Neutrophil (primary cell): Measurements from ENCODE around the gene SLC4A11.
"Not testable (repeated sequence)": the region's sequence is repeated elsewhere in the genome, so short reads cannot be mapped to it uniquely, and the experiment has no call there.

Experiments
- H3K27ac ChIP-seq: fragments of 200-600 bp; sonication (generic); 2 replicates; pipeline ENCODE4 v1.5.1; 2016; ENCODE audit warnings: mild to moderate bottlenecking, moderate library complexity
- H3K27me3 ChIP-seq: fragments of 200-600 bp; sonication (generic); 2 replicates; pipeline ENCODE4 v1.6.0; 2016; ENCODE audit warnings: mild to moderate bottlenecking
- H3K36me3 ChIP-seq: fragments of 200-600 bp; sonication (generic); 2 replicates; pipeline ENCODE4 v1.5.1; 2017
- H3K4me1 ChIP-seq, 2 experiments: fragments of 200-600 bp in 1 of 2; sonication (generic) in 1 of 2; 1 replicate in 1 of 2; 2 replicates in 1 of 2; pipeline versions ENCODE4 v1.5.1 to v1.6.1; 2013 to 2016; ENCODE audit warnings: low read depth in 1 of 2, low read length in 1 of 2, mild to moderate bottlenecking in 1 of 2, moderate library complexity in 1 of 2; ENCODE audit not compliant: control insufficient read depth in 1 of 2, insufficient read depth in 1 of 2
- H3K4me3 ChIP-seq, 2 experiments: fragments of 200-600 bp in 1 of 2; sonication (generic) in 1 of 2; 1 replicate in 1 of 2; 2 replicates in 1 of 2; pipeline ENCODE4 v1.5.1; 2013 to 2016; ENCODE audit warnings: low read depth in 1 of 2, low read length in 1 of 2, mild to moderate bottlenecking in 1 of 2, moderate library complexity in 1 of 2
- H3K9me3 ChIP-seq: fragments of 200-600 bp; sonication (generic); 2 replicates; pipeline ENCODE4 v1.5.1; 2016
- CTCF ChIP-seq: fragments of 200-600 bp; sonication (generic); IDR thresholded peaks from 2 replicates; pipeline ENCODE4 v1.5.1; 2016; ENCODE audit warnings: antibody characterized with exemption

SLC4A11 gene

GRCh38 chr20:3222635-3223600 is 16.1 kb downstream of the SLC4A11 start:
- H3K4me1 ChIP-seq = peaks cover 0 to 5% of the 10 kb centered on the region in 2 experiments
- no peaks in the 10 kb centered on the region for H3K9me3 ChIP-seq
- no peak overlapping the region for H3K27ac ChIP-seq
- TF ChIP-seq CTCF = no peak
- H3K27me3 ChIP-seq = no peaks in the 10 kb centered on the region
- no peak overlapping the region for H3K4me3 ChIP-seq
- peaks cover 29% of the 10 kb centered on the region for H3K36me3 ChIP-seq

GRCh38 chr20:3221398-3222226 is 17.4 kb downstream of the SLC4A11 start:
- Histone ChIP-seq H3K27me3 (no peaks in the 10 kb centered on the region), H3K4me3 (no peak overlapping the region), H3K27ac (no peak overlapping the region), H3K36me3 (peaks cover 29% of the 10 kb centered on the region), H3K4me1 (peaks cover 0 to 5% of the 10 kb centered on the region in 2 experiments), H3K9me3 (no peaks in the 10 kb centered on the region)
- TF ChIP-seq CTCF = no peak

- peaks cover 0 to 5% of the 10 kb centered on the region in 2 experiments for H3K4me1 ChIP-seq
- H3K36me3 ChIP-seq = peaks cover 23% of the 10 kb centered on the region
- TF ChIP-seq CTCF = peak; percentile 95
- H3K27ac ChIP-seq = no peak overlapping the region
- H3K27me3 ChIP-seq = no peaks in the 10 kb centered on the region
- no peak overlapping the region for H3K4me3 ChIP-seq
- H3K9me3 ChIP-seq = no peaks in the 10 kb centered on the region
Measured at GRCh38 chr20:3218307-3218988, 20.5 kb downstream of the SLC4A11 start.

- H3K36me3 ChIP-seq, H3K9me3 ChIP-seq, H3K27ac ChIP-seq: not testable (repeated sequence)
Measured at GRCh38 chr20:3215359-3215917, 23.6 kb downstream of the SLC4A11 start.

GRCh38 chr20:3213226-3213625 is 25.8 kb downstream of the SLC4A11 start:
- H3K27ac ChIP-seq = no peak overlapping the region
- peaks cover 10 to 13% of the 10 kb centered on the region in 2 experiments for H3K4me1 ChIP-seq
- no peaks in the 10 kb centered on the region for H3K27me3 ChIP-seq
- TF ChIP-seq CTCF = no peak
- no peak overlapping the region for H3K4me3 ChIP-seq
- no peaks in the 10 kb centered on the region for H3K9me3 ChIP-seq
- H3K36me3 ChIP-seq = peaks cover 4% of the 10 kb centered on the region

More at GRCh38 chr20:3215359-3215917, 23.6 kb downstream of the SLC4A11 start:
- H3K4me1 ChIP-seq, H3K4me3 ChIP-seq, H3K27me3 ChIP-seq: not testable (repeated sequence)
